GM13976 (cell line): ENCODE measurements around the gene SLIT3.

Source experiments
- DNase-seq: peaks from one replicate; pipeline ENCODE4 v3.0.0; 2012; ENCODE audit warnings: low spot score
- in situ Hi-C: fragments of 300-500 bp; cut with MboI; formaldehyde crosslinking; loops from one replicate; pipeline ENCODE4 v1.12.0; 2022; ENCODE audit warnings: low sequenced_read_pairs, mixed read lengths, inconsistent platforms; ENCODE audit not compliant: unreplicated experiment
- TF ChIP-seq, protein P1 (sequence below): IDR thresholded peaks from 2 replicates; pipeline ENCODE4 v1.5.1; 2012; ENCODE audit warnings: borderline replicate concordance, mild to moderate bottlenecking; ENCODE audit not compliant: insufficient read depth; ENCODE audit errors: extremely low read depth, missing control alignments, control extremely low read depth

Gene SLIT3

DNA sequence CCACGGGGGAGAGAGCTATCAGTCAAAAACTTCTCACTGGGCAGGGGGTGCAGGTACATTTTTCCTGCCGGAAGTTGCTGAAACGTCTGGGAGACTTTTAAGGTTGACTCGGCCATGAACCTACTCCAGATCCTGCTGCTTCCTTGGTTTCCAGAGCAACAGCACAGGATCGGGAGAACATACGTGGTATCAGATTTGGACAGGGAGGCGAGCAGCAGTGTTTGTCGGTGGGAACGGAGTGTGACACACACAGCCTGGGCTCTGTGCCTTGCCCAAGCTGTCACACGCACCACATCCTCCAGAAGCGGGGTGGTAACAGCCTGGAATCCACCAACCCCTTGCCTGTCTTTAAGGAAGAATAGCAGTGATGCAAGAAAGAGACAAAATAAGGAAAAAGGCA lies 276.5 kb downstream of the SLIT3 start:
- in situ Hi-C loops, result no loop called here
- DNase-seq, result no peak

DNA sequence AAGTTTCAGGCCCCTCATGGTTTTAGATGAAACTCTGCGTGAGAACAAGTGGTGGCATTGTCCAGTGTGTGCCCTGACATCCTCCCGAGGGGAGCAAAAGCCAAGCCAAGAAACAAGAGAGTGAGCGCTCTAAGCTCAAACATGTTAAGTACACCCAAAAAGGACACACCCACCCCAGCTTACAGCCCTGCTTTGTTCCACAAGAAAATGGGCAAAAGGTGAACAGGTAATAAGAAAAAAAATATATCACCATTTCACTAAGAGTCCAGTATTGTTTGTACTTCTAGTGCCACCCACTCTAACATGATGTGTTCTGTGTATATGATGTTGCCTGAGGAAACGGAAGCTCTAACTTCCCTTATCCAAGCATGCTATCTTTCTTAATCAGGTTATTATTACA lies 278.2 kb downstream of the SLIT3 start:
- no peak for DNase-seq
- in situ Hi-C loops, result no loop called here
- TF ChIP-seq, protein P1, sequence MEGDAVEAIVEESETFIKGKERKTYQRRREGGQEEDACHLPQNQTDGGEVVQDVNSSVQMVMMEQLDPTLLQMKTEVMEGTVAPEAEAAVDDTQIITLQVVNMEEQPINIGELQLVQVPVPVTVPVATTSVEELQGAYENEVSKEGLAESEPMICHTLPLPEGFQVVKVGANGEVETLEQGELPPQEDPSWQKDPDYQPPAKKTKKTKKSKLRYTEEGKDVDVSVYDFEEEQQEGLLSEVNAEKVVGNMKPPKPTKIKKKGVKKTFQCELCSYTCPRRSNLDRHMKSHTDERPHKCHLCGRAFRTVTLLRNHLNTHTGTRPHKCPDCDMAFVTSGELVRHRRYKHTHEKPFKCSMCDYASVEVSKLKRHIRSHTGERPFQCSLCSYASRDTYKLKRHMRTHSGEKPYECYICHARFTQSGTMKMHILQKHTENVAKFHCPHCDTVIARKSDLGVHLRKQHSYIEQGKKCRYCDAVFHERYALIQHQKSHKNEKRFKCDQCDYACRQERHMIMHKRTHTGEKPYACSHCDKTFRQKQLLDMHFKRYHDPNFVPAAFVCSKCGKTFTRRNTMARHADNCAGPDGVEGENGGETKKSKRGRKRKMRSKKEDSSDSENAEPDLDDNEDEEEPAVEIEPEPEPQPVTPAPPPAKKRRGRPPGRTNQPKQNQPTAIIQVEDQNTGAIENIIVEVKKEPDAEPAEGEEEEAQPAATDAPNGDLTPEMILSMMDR, result no peak

More for the DNA sequence above, 276.5 kb downstream of the SLIT3 start:
- TF ChIP-seq, protein P1, result no peak

DNA sequence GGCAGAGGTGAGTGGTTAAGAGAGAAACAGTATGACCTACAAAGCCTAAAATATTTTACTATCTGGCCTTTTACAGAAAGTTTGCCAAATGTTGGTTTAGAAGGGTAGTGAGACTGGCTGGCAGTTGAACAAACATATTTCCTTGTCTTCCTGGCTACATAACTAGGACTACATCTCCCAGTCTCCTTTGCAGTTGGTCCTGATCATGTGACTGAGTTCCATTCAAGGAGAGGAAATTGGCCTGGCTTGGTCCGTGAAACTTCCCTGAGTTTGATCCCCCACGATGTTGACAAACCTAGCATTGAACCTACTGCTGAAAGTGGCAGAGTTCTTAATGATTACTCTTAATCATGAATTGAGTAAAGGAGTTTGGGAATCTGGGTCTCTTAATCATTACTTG lies 280.8 kb downstream of the SLIT3 start:
- TF ChIP-seq, protein P1, result no peak
- no peak for DNase-seq
- in situ Hi-C loops, result no loop called here

DNA sequence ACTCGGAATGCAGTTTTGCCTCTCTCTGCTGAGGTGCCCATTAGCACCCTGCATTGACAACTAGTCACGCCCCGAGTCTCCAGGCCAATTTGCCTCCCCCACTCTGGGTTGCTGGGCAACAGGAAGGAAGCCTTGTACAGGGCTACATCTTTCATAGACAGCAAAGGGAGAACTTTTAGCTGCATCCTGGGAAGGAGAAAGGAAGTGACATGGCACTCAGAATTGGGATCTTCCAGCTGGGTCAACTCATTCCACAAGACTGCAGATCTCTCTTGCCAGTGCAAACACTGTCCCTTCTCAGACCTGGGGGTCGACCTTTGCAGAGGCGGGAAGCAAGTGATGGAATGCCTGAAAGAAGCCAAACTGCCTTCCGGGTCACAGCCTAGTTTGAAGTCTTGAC lies 282.0 kb downstream of the SLIT3 start:
- no peak for DNase-seq
- in situ Hi-C loops, result no loop called here
- TF ChIP-seq, protein P1, result no peak

DNA sequence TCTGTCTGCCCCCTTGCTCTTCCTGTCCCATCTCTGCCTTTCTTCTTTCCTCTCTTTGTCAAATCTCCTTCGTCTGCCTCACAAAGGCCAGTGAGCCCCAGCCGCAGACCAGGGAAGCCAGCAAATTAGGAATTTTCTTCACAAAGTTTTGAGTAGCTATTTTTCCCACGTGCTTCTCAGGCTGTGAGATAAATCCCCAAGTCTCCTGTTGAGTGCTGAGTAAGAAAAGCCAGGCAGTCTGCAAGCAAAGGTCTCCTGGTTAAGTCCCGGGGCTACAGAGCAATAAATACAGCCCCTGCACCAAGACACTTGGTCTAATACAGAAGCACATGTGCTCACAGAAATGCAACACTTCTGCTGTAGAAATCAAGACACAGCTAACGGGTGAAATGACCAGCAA lies 284.9 kb downstream of the SLIT3 start:
- in situ Hi-C loops, result no loop called here
- no peak for DNase-seq
- TF ChIP-seq, protein P1, result no peak

DNA sequence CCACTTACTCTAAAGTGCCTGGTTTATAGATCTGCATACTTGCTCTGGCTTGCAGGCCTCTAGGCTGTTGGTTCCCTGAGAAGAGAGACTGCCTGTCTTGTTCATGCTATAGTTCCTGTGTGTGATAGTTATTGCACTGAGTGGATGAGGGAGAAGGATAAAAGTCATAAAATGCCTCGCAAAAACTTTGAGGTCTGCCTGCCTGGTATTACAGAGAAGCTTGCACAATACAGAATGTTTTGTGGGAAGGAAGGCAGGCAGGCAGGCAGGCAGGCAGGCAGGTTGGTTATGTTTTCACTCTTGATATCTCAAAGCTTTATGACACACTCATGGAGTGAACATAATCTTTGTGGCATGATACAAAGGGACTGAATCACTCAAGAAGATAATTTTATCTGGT lies 287.1 kb downstream of the SLIT3 start:
- TF ChIP-seq, protein P1, result no peak
- no peak for DNase-seq

DNA sequence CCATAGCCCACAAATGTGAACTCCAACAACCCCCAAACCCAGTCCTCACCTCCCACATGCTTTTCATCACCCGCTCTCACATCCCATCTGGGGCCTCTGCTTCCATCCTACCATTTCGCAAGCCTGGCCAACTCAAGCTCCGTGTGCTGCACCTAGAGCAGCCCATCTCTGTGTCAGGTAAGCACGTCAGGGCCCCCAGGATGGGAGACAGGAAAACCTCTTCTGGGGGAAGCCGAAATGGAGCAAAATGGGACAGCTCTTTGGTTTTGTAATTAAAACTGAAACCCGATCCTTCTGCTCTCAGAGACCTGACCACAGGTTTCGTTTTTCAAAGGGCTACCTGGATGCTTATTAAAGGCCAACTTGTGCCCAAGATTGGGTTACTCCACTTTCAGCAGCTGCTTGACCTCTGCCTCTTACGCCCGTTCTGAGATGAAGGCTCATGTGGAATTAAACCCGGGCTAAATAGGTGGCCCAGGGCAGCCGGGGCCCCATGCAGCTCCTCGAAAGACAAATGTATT lies 287.7 kb downstream of the SLIT3 start:
- no peak for DNase-seq
- TF ChIP-seq, protein P1, result no peak
- in situ Hi-C loops, result no loop called here

More for the DNA sequence above, 287.1 kb downstream of the SLIT3 start:
- in situ Hi-C loops, result no loop called here
